ENCODE measurements around the gene CERS4. TPM values are rescaled to one million over a fixed set of nuclear protein-coding genes. Genes with fewer than 3 reads are reported as not detected.
"Not testable (repeated sequence)": the region's sequence is repeated elsewhere in the genome, so short reads cannot be mapped to it uniquely, and the experiment has no call there.

Gene CERS4
- total RNA-seq, 1 donor from 2014 or later = 81.5 TPM

GRCh38 chr19:8194528-8195267 is 14.5 kb upstream of the CERS4 start:
- intact Hi-C loops (cut with DNase I) = no loop called here
- TF ChIP-seq POLR2A (IDR thresholded peaks at IDR 0.05) (no peak), POLR2AphosphoS5 (IDR thresholded peaks at IDR 0.05; ENCODE audit: insufficient read depth in 1 of 2, low read depth in 1 of 2) (no peak), CTCF (IDR thresholded peaks at IDR 0.05) (no peak)
- no peaks in the 10 kb centered on the region for H3K9me3 ChIP-seq
- H3K27ac ChIP-seq = no peak overlapping the region
- H3K4me1 ChIP-seq = peaks cover 8% of the 10 kb centered on the region
- no peak overlapping the region for H3K4me3 ChIP-seq
- H3K36me3 ChIP-seq = no peaks in the 10 kb centered on the region
- H3K27me3 ChIP-seq = no peaks in the 10 kb centered on the region
- DNase-seq (ENCODE audit: extremely low spot score in 2 of 2) = no peak

- Histone ChIP-seq H3K4me1 (peaks cover 8% of the 10 kb centered on the region), H3K4me3 (no peak overlapping the region), H3K27me3 (no peaks in the 10 kb centered on the region), H3K9me3 (no peaks in the 10 kb centered on the region), H3K36me3 (no peaks in the 10 kb centered on the region), H3K27ac (no peak overlapping the region)
- no peak for DNase-seq (ENCODE audit: extremely low spot score in 2 of 2)
- no peak for TF ChIP-seq POLR2AphosphoS5 (IDR thresholded peaks at IDR 0.05; ENCODE audit: insufficient read depth in 1 of 2, low read depth in 1 of 2)
- no peak for TF ChIP-seq CTCF (IDR thresholded peaks at IDR 0.05)
- TF ChIP-seq POLR2A (IDR thresholded peaks at IDR 0.05) = no peak
- intact Hi-C loops (cut with DNase I) = no loop called here
These were observed 12.8 kb upstream of the CERS4 start for GRCh38 chr19:8196271-8196927.

- intact Hi-C loops (cut with DNase I); H3K9me3 ChIP-seq; H3K27me3 ChIP-seq; H3K27ac ChIP-seq; H3K4me3 ChIP-seq; H3K36me3 ChIP-seq; DNase-seq (ENCODE audit: extremely low spot score in 2 of 2): not testable (repeated sequence)
- peaks cover 11% of the 10 kb centered on the region for H3K4me1 ChIP-seq
These were observed 5.7 kb upstream of the CERS4 start for GRCh38 chr19:8203288-8204120.

GRCh38 chr19:8204961-8205360 is 4.2 kb upstream of the CERS4 start:
- Histone ChIP-seq H3K9me3 (no peaks in the 10 kb centered on the region), H3K4me3 (no peak overlapping the region), H3K4me1 (peaks cover 18% of the 10 kb centered on the region), H3K27ac (no peak overlapping the region), H3K27me3 (no peaks in the 10 kb centered on the region), H3K36me3 (no peaks in the 10 kb centered on the region)
- TF ChIP-seq CTCF (IDR thresholded peaks at IDR 0.05) = no peak
- TF ChIP-seq POLR2A (IDR thresholded peaks at IDR 0.05) = no peak
- no peak for TF ChIP-seq POLR2AphosphoS5 (IDR thresholded peaks at IDR 0.05; ENCODE audit: insufficient read depth in 1 of 2, low read depth in 1 of 2)
- intact Hi-C loops (cut with DNase I) = no loop called here
- no peak for DNase-seq (ENCODE audit: extremely low spot score in 2 of 2)

GRCh38 chr19:8206147-8207087 is 2.8 kb upstream of the CERS4 start:
- Histone ChIP-seq H3K4me1 (peaks cover 32% of the 10 kb centered on the region), H3K36me3 (no peaks in the 10 kb centered on the region), H3K9me3 (no peaks in the 10 kb centered on the region), H3K27me3 (no peaks in the 10 kb centered on the region), H3K4me3 (no peak overlapping the region), H3K27ac (no peak overlapping the region)
- intact Hi-C loops (cut with DNase I) = no loop called here
- DNase-seq (ENCODE audit: extremely low spot score in 2 of 2) = no peak
- no peak for TF ChIP-seq CTCF (IDR thresholded peaks at IDR 0.05)
- TF ChIP-seq POLR2AphosphoS5 (IDR thresholded peaks at IDR 0.05; ENCODE audit: insufficient read depth in 1 of 2, low read depth in 1 of 2) = no peak
- no peak for TF ChIP-seq POLR2A (IDR thresholded peaks at IDR 0.05)

GRCh38 chr19:8207326-8207725 is 1.8 kb upstream of the CERS4 start:
- H3K27ac ChIP-seq; intact Hi-C loops (cut with DNase I): not testable (repeated sequence)

More at GRCh38 chr19:8207326-8207725, 1.8 kb upstream of the CERS4 start:
- H3K9me3 ChIP-seq; DNase-seq (ENCODE audit: extremely low spot score in 2 of 2); H3K36me3 ChIP-seq; H3K4me3 ChIP-seq; H3K27me3 ChIP-seq: not testable (repeated sequence)
- peaks cover 32% of the 10 kb centered on the region for H3K4me1 ChIP-seq

Data from vagina (tissue), 2 donors.